A673 (cell line): ENCODE measurements around the gene COL5A1.
"Not testable (repeated sequence)": the region's sequence is repeated elsewhere in the genome, so short reads cannot be mapped to it uniquely, and the experiment has no call there.

Experiments used
- EZH2 ChIP-seq: fragments of 200-600 bp; sonication (generic); IDR thresholded peaks from 2 replicates; pipeline ENCODE4 v1.6.1; 2017; ENCODE audit warnings: borderline replicate concordance, low read depth, mild to moderate bottlenecking, mixed read lengths, antibody characterized with exemption, low read length; ENCODE audit not compliant: poor library complexity, severe bottlenecking
- TF ChIP-seq, protein P1 (sequence below): fragments of 300-800, 200-600 bp; sonication (generic); conservative IDR thresholded peaks from 2 replicates; pipeline ENCODE4 v1.5.1; 2017; ENCODE audit warnings: low read depth, mild to moderate bottlenecking, antibody characterized with exemption, low read length, moderate library complexity, mixed read lengths

GRCh38 chr9:134715536-134715935 is 73.9 kb downstream of the COL5A1 start:
- TF ChIP-seq, protein P1, sequence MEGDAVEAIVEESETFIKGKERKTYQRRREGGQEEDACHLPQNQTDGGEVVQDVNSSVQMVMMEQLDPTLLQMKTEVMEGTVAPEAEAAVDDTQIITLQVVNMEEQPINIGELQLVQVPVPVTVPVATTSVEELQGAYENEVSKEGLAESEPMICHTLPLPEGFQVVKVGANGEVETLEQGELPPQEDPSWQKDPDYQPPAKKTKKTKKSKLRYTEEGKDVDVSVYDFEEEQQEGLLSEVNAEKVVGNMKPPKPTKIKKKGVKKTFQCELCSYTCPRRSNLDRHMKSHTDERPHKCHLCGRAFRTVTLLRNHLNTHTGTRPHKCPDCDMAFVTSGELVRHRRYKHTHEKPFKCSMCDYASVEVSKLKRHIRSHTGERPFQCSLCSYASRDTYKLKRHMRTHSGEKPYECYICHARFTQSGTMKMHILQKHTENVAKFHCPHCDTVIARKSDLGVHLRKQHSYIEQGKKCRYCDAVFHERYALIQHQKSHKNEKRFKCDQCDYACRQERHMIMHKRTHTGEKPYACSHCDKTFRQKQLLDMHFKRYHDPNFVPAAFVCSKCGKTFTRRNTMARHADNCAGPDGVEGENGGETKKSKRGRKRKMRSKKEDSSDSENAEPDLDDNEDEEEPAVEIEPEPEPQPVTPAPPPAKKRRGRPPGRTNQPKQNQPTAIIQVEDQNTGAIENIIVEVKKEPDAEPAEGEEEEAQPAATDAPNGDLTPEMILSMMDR: not testable (repeated sequence)
- TF ChIP-seq EZH2: not testable (repeated sequence)
